Cardiac muscle cell (in vitro differentiated cells and primary cell): ENCODE measurements around the gene TAF4. TPM values are rescaled to one million over a fixed set of nuclear protein-coding genes. Genes with fewer than 3 reads are reported as not detected.
"Not testable (repeated sequence)": the region's sequence is repeated elsewhere in the genome, so short reads cannot be mapped to it uniquely, and the experiment has no call there.

Experiments used
- DNase-seq, 2 donors: peaks; one replicate each; pipeline versions ENCODE4 v3.0.0 to v3.0.0-alpha.2; 2010 to 2017; ENCODE audit warnings: low read depth in 1 of 2, low spot score in 1 of 2
- H3K27ac ChIP-seq: fragments of 200-600 bp; sonication (generic); 2 replicates; pipeline ENCODE4 v1.5.1; 2016
- H3K27me3 ChIP-seq: fragments of 200-600 bp; sonication (generic); 2 replicates; pipeline ENCODE4 v1.6.0; 2016; ENCODE audit warnings: control low read depth
- H3K36me3 ChIP-seq: fragments of 200-600 bp; sonication (generic); 2 replicates; pipeline ENCODE4 v1.5.1; 2016; ENCODE audit warnings: control low read depth
- H3K4me1 ChIP-seq: fragments of 200-600 bp; sonication (generic); 2 replicates; pipeline ENCODE4 v1.8.1; 2017; ENCODE audit warnings: low read depth, mild to moderate bottlenecking, mixed run types
- H3K4me3 ChIP-seq: fragments of 200-600 bp; sonication (generic); 2 replicates; pipeline ENCODE4 v1.5.1; 2016; ENCODE audit warnings: mild to moderate bottlenecking
- H3K9me3 ChIP-seq: fragments of 200-600 bp; sonication (generic); 2 replicates; pipeline ENCODE4 v1.5.1; 2017; ENCODE audit warnings: low read depth, mild to moderate bottlenecking, control low read depth
- polyA plus RNA-seq: library from polyadenylated mRNA; unstranded; fragments of >200 nt; fragmentation: Nextera tagmentation; extraction: Ambion mirVana; gene quantifications from 2 replicates; pipeline ENCODE4 v1.2.1, GENCODE V29; 2016
- total RNA-seq: library from RNA; depleted of rRNA; stranded (reverse); fragments of >200 nt; gene quantifications from 2 replicates; pipeline ENCODE4 v1.2.3, GENCODE V29; 2016
- TF ChIP-seq, protein P1 (sequence below): IDR thresholded peaks from 2 replicates; pipeline ENCODE4 v1.5.1; 2012; ENCODE audit warnings: low read depth, mild to moderate bottlenecking, low read length

TAF4 gene
- total and polyA plus RNA-seq, 2 experiments from 2014 or later: 3.7 to 21.1 TPM

- H3K4me3 ChIP-seq: no peak overlapping the region
- TF ChIP-seq, protein P1, sequence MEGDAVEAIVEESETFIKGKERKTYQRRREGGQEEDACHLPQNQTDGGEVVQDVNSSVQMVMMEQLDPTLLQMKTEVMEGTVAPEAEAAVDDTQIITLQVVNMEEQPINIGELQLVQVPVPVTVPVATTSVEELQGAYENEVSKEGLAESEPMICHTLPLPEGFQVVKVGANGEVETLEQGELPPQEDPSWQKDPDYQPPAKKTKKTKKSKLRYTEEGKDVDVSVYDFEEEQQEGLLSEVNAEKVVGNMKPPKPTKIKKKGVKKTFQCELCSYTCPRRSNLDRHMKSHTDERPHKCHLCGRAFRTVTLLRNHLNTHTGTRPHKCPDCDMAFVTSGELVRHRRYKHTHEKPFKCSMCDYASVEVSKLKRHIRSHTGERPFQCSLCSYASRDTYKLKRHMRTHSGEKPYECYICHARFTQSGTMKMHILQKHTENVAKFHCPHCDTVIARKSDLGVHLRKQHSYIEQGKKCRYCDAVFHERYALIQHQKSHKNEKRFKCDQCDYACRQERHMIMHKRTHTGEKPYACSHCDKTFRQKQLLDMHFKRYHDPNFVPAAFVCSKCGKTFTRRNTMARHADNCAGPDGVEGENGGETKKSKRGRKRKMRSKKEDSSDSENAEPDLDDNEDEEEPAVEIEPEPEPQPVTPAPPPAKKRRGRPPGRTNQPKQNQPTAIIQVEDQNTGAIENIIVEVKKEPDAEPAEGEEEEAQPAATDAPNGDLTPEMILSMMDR: no peak
- no peak for DNase-seq
Observed at GRCh38 chr20:62085206-62085605, 19.5 kb upstream of the TAF4 start.

DNA sequence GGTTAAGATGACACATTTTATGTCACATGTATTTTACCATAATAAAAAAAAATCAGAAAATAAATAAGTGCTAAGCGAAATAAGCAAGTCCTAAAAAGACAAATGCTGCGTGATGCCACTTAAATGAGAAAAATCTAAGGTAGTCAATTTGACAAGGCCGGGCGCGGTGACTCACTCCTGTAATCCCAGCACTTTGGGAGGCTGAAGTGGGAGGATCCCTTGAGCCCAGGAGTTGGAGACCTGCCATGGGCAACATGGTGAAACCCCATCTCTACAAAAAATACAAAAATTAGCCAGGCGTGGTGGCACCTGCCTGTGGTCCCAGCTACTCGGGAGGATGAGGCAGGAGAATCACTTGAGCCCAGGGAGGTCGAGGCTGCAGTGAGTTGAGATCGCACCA, 18.5 kb upstream of the TAF4 start:
- not testable (repeated sequence) for H3K27ac ChIP-seq, DNase-seq, H3K4me1 ChIP-seq, H3K4me3 ChIP-seq, H3K9me3 ChIP-seq, H3K36me3 ChIP-seq, H3K27me3 ChIP-seq

More at GRCh38 chr20:62085206-62085605, 19.5 kb upstream of the TAF4 start:
- no peaks in the 10 kb centered on the region for H3K27me3 ChIP-seq
- no peaks in the 10 kb centered on the region for H3K36me3 ChIP-seq
- H3K4me1 ChIP-seq: no peaks in the 10 kb centered on the region
- no peaks in the 10 kb centered on the region for H3K9me3 ChIP-seq
- no peak overlapping the region for H3K27ac ChIP-seq

DNA sequence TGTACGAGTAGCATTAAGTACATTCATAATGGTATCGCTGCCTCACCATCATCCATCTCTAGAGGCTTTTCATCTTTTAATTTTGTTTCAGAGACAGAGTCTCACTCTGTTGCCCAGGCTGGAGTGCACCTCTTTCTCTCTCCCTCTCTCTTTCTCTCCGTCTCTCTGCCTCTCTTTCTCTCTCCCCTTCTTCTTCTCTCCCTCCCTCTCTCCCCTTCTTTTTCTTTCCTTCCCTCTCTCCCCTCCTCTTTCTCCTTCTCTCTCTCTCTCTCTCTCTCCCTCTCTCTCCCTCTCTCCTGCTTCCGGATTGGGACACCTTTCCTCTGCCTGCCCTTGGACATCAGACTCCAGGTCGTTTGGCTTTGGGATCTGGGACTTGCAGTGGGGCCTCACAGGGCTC, 17.6 kb upstream of the TAF4 start:
- Histone ChIP-seq H3K27me3 (no peaks in the 10 kb centered on the region), H3K9me3 (no peaks in the 10 kb centered on the region), H3K27ac (no peak overlapping the region), H3K4me1 (no peaks in the 10 kb centered on the region), H3K36me3 (no peaks in the 10 kb centered on the region), H3K4me3 (no peak overlapping the region)
- TF ChIP-seq, protein P1: no peak
- no peak for DNase-seq

DNA sequence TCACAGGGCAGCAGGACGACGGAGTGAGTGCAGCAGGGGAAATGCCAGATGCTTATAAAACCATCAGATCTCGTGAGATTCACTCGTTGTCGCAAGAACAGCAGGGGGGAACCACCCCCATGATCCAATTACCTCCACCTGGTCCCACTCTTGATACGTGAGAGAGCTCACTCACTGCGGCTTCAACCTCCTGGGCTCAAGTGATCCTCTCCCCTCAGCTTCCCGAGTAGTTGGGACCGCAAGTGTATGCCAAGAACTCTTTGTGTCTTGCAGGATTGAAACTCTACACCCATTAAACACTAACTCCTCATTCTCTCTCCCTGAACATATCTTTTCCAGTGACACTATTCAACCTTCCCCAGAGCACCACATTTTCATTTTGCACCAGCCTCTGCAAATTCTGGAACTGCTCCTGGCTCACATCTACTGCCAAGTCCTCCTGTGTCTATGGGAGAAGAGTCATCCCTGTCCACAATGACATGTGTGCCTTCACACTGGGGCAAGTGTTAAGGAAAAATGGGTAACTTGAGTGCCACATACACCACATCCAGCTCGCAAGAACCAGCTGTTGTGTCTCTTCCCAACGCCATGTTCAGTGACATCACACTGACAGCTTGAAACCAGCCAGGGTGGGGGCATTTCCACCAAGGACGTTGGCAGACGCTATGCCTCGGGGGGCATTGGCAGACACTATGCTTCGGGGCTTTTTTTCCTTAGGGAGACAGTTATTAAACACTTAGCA, 14.7 kb upstream of the TAF4 start:
- no peak overlapping the region for H3K27ac ChIP-seq
- H3K4me3 ChIP-seq: no peak overlapping the region
- no peaks in the 10 kb centered on the region for H3K27me3 ChIP-seq
- no peak for DNase-seq
- no peaks in the 10 kb centered on the region for H3K4me1 ChIP-seq
- H3K36me3 ChIP-seq: no peaks in the 10 kb centered on the region
- H3K9me3 ChIP-seq: no peaks in the 10 kb centered on the region
- TF ChIP-seq, protein P1: no peak

GRCh38 chr20:62079166-62079565, 13.5 kb upstream of the TAF4 start:
- no peak overlapping the region for H3K4me3 ChIP-seq
- H3K9me3 ChIP-seq: no peaks in the 10 kb centered on the region
- H3K36me3 ChIP-seq: no peaks in the 10 kb centered on the region
- DNase-seq: no peak
- no peak overlapping the region for H3K27ac ChIP-seq
- H3K4me1 ChIP-seq: no peaks in the 10 kb centered on the region
- H3K27me3 ChIP-seq: no peaks in the 10 kb centered on the region
- TF ChIP-seq, protein P1: no peak

- Histone ChIP-seq H3K36me3 (no peaks in the 10 kb centered on the region), H3K9me3 (no peaks in the 10 kb centered on the region), H3K27ac (no peak overlapping the region), H3K4me3 (no peak overlapping the region), H3K4me1 (no peaks in the 10 kb centered on the region), H3K27me3 (no peaks in the 10 kb centered on the region)
- TF ChIP-seq, protein P1: no peak
- DNase-seq: no peak
Observed at GRCh38 chr20:62073323-62073722, 7.6 kb upstream of the TAF4 start.

GRCh38 chr20:62071669-62072430, 6.2 kb upstream of the TAF4 start:
- not testable (repeated sequence) for H3K9me3 ChIP-seq, H3K36me3 ChIP-seq

More at GRCh38 chr20:62071669-62072430, 6.2 kb upstream of the TAF4 start:
- H3K4me3 ChIP-seq, H3K27me3 ChIP-seq, DNase-seq, H3K27ac ChIP-seq: not testable (repeated sequence)
- peaks cover 13% of the 10 kb centered on the region for H3K4me1 ChIP-seq
